Measurements from ENCODE around the gene HOXC10. TPM values are rescaled to one million over a fixed set of nuclear protein-coding genes. Genes with fewer than 3 reads are reported as not detected.

The HOXC10 gene
- total RNA-seq, 4 donors from 2014 or later: 23.9 to 48.3 (median 40.3) TPM

GRCh38 chr12:53947743-53948142 is 37.2 kb upstream of the HOXC10 start:
- H3K36me3 ChIP-seq: no peaks in the 10 kb centered on the region
- ATAC-seq: no peak
- no peaks in the 10 kb centered on the region for H3K9me3 ChIP-seq
- no peak for TF ChIP-seq POLR2A (IDR thresholded peaks at IDR 0.05)
- TF ChIP-seq, protein P1, sequence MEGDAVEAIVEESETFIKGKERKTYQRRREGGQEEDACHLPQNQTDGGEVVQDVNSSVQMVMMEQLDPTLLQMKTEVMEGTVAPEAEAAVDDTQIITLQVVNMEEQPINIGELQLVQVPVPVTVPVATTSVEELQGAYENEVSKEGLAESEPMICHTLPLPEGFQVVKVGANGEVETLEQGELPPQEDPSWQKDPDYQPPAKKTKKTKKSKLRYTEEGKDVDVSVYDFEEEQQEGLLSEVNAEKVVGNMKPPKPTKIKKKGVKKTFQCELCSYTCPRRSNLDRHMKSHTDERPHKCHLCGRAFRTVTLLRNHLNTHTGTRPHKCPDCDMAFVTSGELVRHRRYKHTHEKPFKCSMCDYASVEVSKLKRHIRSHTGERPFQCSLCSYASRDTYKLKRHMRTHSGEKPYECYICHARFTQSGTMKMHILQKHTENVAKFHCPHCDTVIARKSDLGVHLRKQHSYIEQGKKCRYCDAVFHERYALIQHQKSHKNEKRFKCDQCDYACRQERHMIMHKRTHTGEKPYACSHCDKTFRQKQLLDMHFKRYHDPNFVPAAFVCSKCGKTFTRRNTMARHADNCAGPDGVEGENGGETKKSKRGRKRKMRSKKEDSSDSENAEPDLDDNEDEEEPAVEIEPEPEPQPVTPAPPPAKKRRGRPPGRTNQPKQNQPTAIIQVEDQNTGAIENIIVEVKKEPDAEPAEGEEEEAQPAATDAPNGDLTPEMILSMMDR (IDR thresholded peaks at IDR 0.05 in 4 of 5, conservative IDR thresholded peaks at IDR 0.05 in 1 of 5): no peak
- H3K27me3 ChIP-seq: peaks cover 73 to 82% (median 73%) of the 10 kb centered on the region in 3 donors
- no peaks in the 10 kb centered on the region for H3K4me1 ChIP-seq
- no peak overlapping the region for H3K27ac ChIP-seq
- no peak for DNase-seq
- intact Hi-C loops (cut with DNase I; ENCODE audit: low total_unique reads) (loop anchor here (10.0 kb wide), 1 partner anchor 153 kb away; no protein-coding TSS in a partner anchor), in situ Hi-C loops (cut with MboI; ENCODE audit: low sequenced_read_pairs in 4 of 4) (no loop called here)
- no peak overlapping the region for H3K4me3 ChIP-seq

- TF ChIP-seq POLR2A (IDR thresholded peaks at IDR 0.05): no peak
- TF ChIP-seq, protein P1 (IDR thresholded peaks at IDR 0.05 in 4 of 5, conservative IDR thresholded peaks at IDR 0.05 in 1 of 5): no peak
- in situ Hi-C loops (cut with MboI; ENCODE audit: low sequenced_read_pairs in 4 of 4): no loop called here
- H3K27ac ChIP-seq: no peak overlapping the region
- no peak overlapping the region for H3K4me3 ChIP-seq
- no peaks in the 10 kb centered on the region for H3K9me3 ChIP-seq
- peaks cover 71 to 82% (median 73%) of the 10 kb centered on the region in 3 donors for H3K27me3 ChIP-seq
- intact Hi-C loops (cut with DNase I; ENCODE audit: low total_unique reads): loop anchor here (10.0 kb wide), 1 partner anchor 154 kb away; no protein-coding TSS in a partner anchor
- DNase-seq: no peak
- H3K4me1 ChIP-seq: no peaks in the 10 kb centered on the region
- H3K36me3 ChIP-seq: no peaks in the 10 kb centered on the region
- no peak for ATAC-seq
These were observed 36.0 kb upstream of the HOXC10 start for GRCh38 chr12:53948650-53949593.

- DNase-seq: no peak
- in situ Hi-C loops (cut with MboI; ENCODE audit: low sequenced_read_pairs in 4 of 4): no loop called here
- no peak for TF ChIP-seq POLR2A (IDR thresholded peaks at IDR 0.05)
- TF ChIP-seq, protein P1 (IDR thresholded peaks at IDR 0.05 in 4 of 5, conservative IDR thresholded peaks at IDR 0.05 in 1 of 5): no peak
These were observed 35.1 kb upstream of the HOXC10 start for GRCh38 chr12:53949631-53950436.

GRCh38 chr12:53950437-53950773 is 34.5 kb upstream of the HOXC10 start:
- H3K27me3 ChIP-seq: peaks cover 71 to 79% (median 73%) of the 10 kb centered on the region in 3 donors
- intact Hi-C loops (cut with DNase I; ENCODE audit: low total_unique reads) (no loop called here), in situ Hi-C loops (cut with MboI; ENCODE audit: low sequenced_read_pairs in 4 of 4) (no loop called here)

More at GRCh38 chr12:53949631-53950436, 35.1 kb upstream of the HOXC10 start:
- ATAC-seq: no peak
- no peaks in the 10 kb centered on the region for H3K4me1 ChIP-seq
- intact Hi-C loops (cut with DNase I; ENCODE audit: low total_unique reads): loop anchor here (10.0 kb wide), 1 partner anchor 155 kb away; no protein-coding TSS in a partner anchor
- no peaks in the 10 kb centered on the region for H3K9me3 ChIP-seq
- H3K27me3 ChIP-seq: peaks cover 71 to 81% (median 73%) of the 10 kb centered on the region in 3 donors
- no peak overlapping the region for H3K4me3 ChIP-seq
- no peak overlapping the region for H3K27ac ChIP-seq
- no peaks in the 10 kb centered on the region for H3K36me3 ChIP-seq

More at GRCh38 chr12:53950437-53950773, 34.5 kb upstream of the HOXC10 start:
- H3K9me3 ChIP-seq: no peaks in the 10 kb centered on the region
- ATAC-seq (no peak), DNase-seq (no peak)
- no peak for TF ChIP-seq POLR2A (IDR thresholded peaks at IDR 0.05)
- TF ChIP-seq, protein P1 (IDR thresholded peaks at IDR 0.05 in 4 of 5, conservative IDR thresholded peaks at IDR 0.05 in 1 of 5): no peak
- no peak overlapping the region for H3K27ac ChIP-seq
- H3K36me3 ChIP-seq: no peaks in the 10 kb centered on the region
- H3K4me3 ChIP-seq: no peak overlapping the region
- no peaks in the 10 kb centered on the region for H3K4me1 ChIP-seq

Measured in gastrocnemius medialis (tissue), 4 donors.